Endothelial cell of umbilical vein (primary cell): ENCODE measurements around the gene MCF2L. TPM values are rescaled to one million over a fixed set of nuclear protein-coding genes. Genes with fewer than 3 reads are reported as not detected.

Source experiments
- BruUV-seq: library from RNA; stranded (reverse); fragments of 400-500 nt; replicated peaks from 2 replicates; lab custom pipeline; 2021; lab: Mats Ljungman, UMichigan
- CTCF ChIA-PET: fragments of 300-600, 350-600 bp; sonication (Branson Sonifier 250); formaldehyde crosslinking; loops from one replicate; lab custom pipeline; 2021; ENCODE audit warnings: antibody characterized with exemption, inconsistent platforms; lab: Charles Lee
- POLR2A ChIA-PET: fragments of 300-600, 350-600 bp; sonication (Branson Sonifier 250); formaldehyde crosslinking; loops from one replicate; lab custom pipeline; 2021; ENCODE audit warnings: antibody characterized with exemption, inconsistent platforms; lab: Charles Lee
- DNase-seq: peaks from one replicate; pipeline ENCODE4 v3.0.0-alpha.2; 2011; ENCODE audit warnings: low read depth, low spot score
- FAIRE-seq: peaks from 2 replicates; lab custom pipeline; 2011; peaks lifted over from hg19 to GRCh38; lab: Jason Lieb, UNC
- H2AFZ ChIP-seq: 2 replicates; pipeline ENCODE4 v1.6.0; 2012; ENCODE audit warnings: low read depth, low read length, control low read depth, inconsistent platforms
- H3K27ac ChIP-seq: 2 replicates; pipeline ENCODE4 v1.5.1; 2011; ENCODE audit warnings: low read depth, mild to moderate bottlenecking, control low read depth, low read length, moderate library complexity; ENCODE audit not compliant: insufficient read depth
- H3K27me3 ChIP-seq, 2 experiments: 2 replicates each; pipeline versions ENCODE4 v1.6.0 to v1.6.1; 2011; ENCODE audit warnings: low read length in 2 of 2, mixed read lengths in 1 of 2; ENCODE audit not compliant: control insufficient read depth in 2 of 2, insufficient read depth in 2 of 2
- H3K36me3 ChIP-seq, 2 experiments: 2 replicates in 1 of 2; 3 replicates in 1 of 2; pipeline ENCODE4 v1.5.1; 2011; ENCODE audit warnings: low read length in 2 of 2, mild to moderate bottlenecking in 1 of 2, moderate library complexity in 1 of 2; ENCODE audit not compliant: control insufficient read depth in 2 of 2, insufficient read depth in 2 of 2; ENCODE audit errors: extremely low read depth in 1 of 2
- H3K4me1 ChIP-seq: 3 replicates; pipeline ENCODE4 v1.5.1; 2011; ENCODE audit warnings: mild to moderate bottlenecking, low read length; ENCODE audit not compliant: control insufficient read depth, insufficient read depth; ENCODE audit errors: extremely low read depth
- H3K4me2 ChIP-seq: 2 replicates; pipeline ENCODE4 v1.6.1; 2011; ENCODE audit warnings: low read length, control low read depth, mixed read lengths; ENCODE audit not compliant: insufficient read depth
- H3K4me3 ChIP-seq, 3 experiments: fragments of 200-600 bp in 1 of 3; sonication (generic), shearing (Covaris generic) in 1 of 3; replicated peaks in 1 of 3; 2 replicates each; pipeline ENCODE4 v1.5.1; 2011 to 2016; ENCODE audit warnings: control low read depth in 3 of 3, low read length in 3 of 3, mild to moderate bottlenecking in 2 of 3, inconsistent platforms in 1 of 3, low read depth in 1 of 3, moderate library complexity in 1 of 3; ENCODE audit not compliant: insufficient read depth in 1 of 3
- H3K79me2 ChIP-seq: 2 replicates; pipeline ENCODE4 v1.6.0; 2012; ENCODE audit warnings: low read length, inconsistent platforms; ENCODE audit not compliant: control insufficient read depth, insufficient read depth
- H3K9ac ChIP-seq: replicated peaks from 2 replicates; pipeline ENCODE3; 2011; ENCODE audit warnings: low read length, control low read depth; ENCODE audit not compliant: insufficient read depth; ENCODE audit errors: extremely low read depth
- H3K9me1 ChIP-seq: replicated peaks from 3 replicates; pipeline ENCODE4 v1.6.0; 2011; ENCODE audit warnings: mild to moderate bottlenecking, low read length; ENCODE audit not compliant: control insufficient read depth, insufficient read depth; ENCODE audit errors: extremely low read depth
- H3K9me3 ChIP-seq: replicated peaks from 2 replicates; pipeline ENCODE4 v1.5.1; 2012; ENCODE audit warnings: low read length, inconsistent platforms; ENCODE audit not compliant: control insufficient read depth, insufficient read depth
- H4K20me1 ChIP-seq: replicated peaks from 2 replicates; pipeline ENCODE3; 2011; ENCODE audit warnings: mild to moderate bottlenecking, low read length; ENCODE audit not compliant: control insufficient read depth, insufficient read depth; ENCODE audit errors: extremely low read depth
- GATA2 ChIP-seq: IDR thresholded peaks from 2 replicates; pipeline ENCODE4 v1.7.0; 2011; ENCODE audit warnings: low read depth, mild to moderate bottlenecking, moderate library complexity, mixed read lengths, low read length; ENCODE audit not compliant: insufficient read length, insufficient read depth
- JUN ChIP-seq: IDR thresholded peaks from 2 replicates; pipeline ENCODE4 v1.6.1; 2011; ENCODE audit warnings: borderline replicate concordance, low read depth; ENCODE audit not compliant: insufficient read length, insufficient read depth
- MYC ChIP-seq: IDR thresholded peaks from one replicate; pipeline ENCODE4 v1.6.1; 2011; ENCODE audit warnings: mild to moderate bottlenecking, low read depth, low read length
- POLR2A ChIP-seq: IDR thresholded peaks from 2 replicates; pipeline ENCODE4 v1.6.1; 2012; ENCODE audit warnings: low read depth, mild to moderate bottlenecking, control low read depth, low read length
- POLR2AphosphoS5 ChIP-seq: IDR thresholded peaks from 2 replicates; pipeline ENCODE4 v1.6.1; 2012; ENCODE audit warnings: low read depth, mild to moderate bottlenecking, control low read depth, low read length, moderate library complexity; ENCODE audit not compliant: insufficient read depth
- dilution Hi-C: fragments of 300-500 bp; cut with MboI; formaldehyde crosslinking; loops from one replicate; pipeline ENCODE4 v1.15.0; 2019; ENCODE audit warnings: low sequenced_read_pairs; ENCODE audit not compliant: extremely low pct_ligation_motif_present
- intact Hi-C: fragments of 100-400 bp; cut with micrococcal nuclease; formaldehyde crosslinking; loops from one replicate; pipeline ENCODE4 v1.10.0; 2022
- polyA plus RNA-seq, 4 experiments: library from polyadenylated mRNA; depleted of rRNA in 3 of 4; stranded (reverse) in 3 of 4; unstranded in 1 of 4; fragments of >200 nt; gene quantifications; 2 replicates each; pipeline versions ENCODE4 v1.2.1 to v1.2.3, GENCODE V29; 2011 to 2012; ENCODE audit warnings: missing spikeins in 1 of 4
- total RNA-seq: library from RNA; stranded (reverse); gene quantifications from 2 replicates; pipeline ENCODE4 v1.2.3, GENCODE V29; 2021
- TF ChIP-seq, protein P1 (sequence below), 2 donors: IDR thresholded peaks; 1 replicate in 1 of 2; 2 replicates in 1 of 2; pipeline ENCODE4 v1.5.1; 2011; ENCODE audit warnings: low read length in 2 of 2, mild to moderate bottlenecking in 2 of 2, moderate library complexity in 2 of 2, control low read depth in 1 of 2, inconsistent platforms in 1 of 2, low read depth in 1 of 2; ENCODE audit not compliant: insufficient read depth in 1 of 2; ENCODE audit errors: extremely low read depth in 1 of 2

Gene MCF2L
- total and polyA plus RNA-seq, 2 donors (not counting 3 experiments of a cell fraction or from before 2014, with no cell fraction given): 0.33 to 0.58 TPM

- TF ChIP-seq JUN (no peak), MYC (no peak), POLR2AphosphoS5 (no peak), GATA2 (no peak), POLR2A (no peak)
- TF ChIP-seq, protein P1, sequence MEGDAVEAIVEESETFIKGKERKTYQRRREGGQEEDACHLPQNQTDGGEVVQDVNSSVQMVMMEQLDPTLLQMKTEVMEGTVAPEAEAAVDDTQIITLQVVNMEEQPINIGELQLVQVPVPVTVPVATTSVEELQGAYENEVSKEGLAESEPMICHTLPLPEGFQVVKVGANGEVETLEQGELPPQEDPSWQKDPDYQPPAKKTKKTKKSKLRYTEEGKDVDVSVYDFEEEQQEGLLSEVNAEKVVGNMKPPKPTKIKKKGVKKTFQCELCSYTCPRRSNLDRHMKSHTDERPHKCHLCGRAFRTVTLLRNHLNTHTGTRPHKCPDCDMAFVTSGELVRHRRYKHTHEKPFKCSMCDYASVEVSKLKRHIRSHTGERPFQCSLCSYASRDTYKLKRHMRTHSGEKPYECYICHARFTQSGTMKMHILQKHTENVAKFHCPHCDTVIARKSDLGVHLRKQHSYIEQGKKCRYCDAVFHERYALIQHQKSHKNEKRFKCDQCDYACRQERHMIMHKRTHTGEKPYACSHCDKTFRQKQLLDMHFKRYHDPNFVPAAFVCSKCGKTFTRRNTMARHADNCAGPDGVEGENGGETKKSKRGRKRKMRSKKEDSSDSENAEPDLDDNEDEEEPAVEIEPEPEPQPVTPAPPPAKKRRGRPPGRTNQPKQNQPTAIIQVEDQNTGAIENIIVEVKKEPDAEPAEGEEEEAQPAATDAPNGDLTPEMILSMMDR (IDR thresholded peaks at IDR 0.05; ENCODE audit: extremely low read depth in 1 of 2, insufficient read depth in 1 of 2, low read depth in 1 of 2, low read length in 2 of 2): no peak
- FAIRE-seq (no peak), DNase-seq (no peak)
- no peaks in the 10 kb centered on the region for H3K4me1 ChIP-seq
- POLR2A ChIA-PET: no interaction called here
- no peaks in the 10 kb centered on the region for H3K36me3 ChIP-seq
- H3K9me1 ChIP-seq: no peaks in the 10 kb centered on the region
- H3K9ac ChIP-seq: no peak overlapping the region
- no peaks in the 10 kb centered on the region for H4K20me1 ChIP-seq
- CTCF ChIA-PET: no interaction called here
- no peak overlapping the region for H3K4me2 ChIP-seq
- dilution Hi-C loops: no loop called here
- no peak overlapping the region for H3K4me3 ChIP-seq
- no peak overlapping the region for H3K27ac ChIP-seq
- intact Hi-C loops: no loop called here
- H3K27me3 ChIP-seq: peaks cover 7 to 16% of the 10 kb centered on the region in 2 experiments
- BruUV-seq: no TSS peak
- no peaks in the 10 kb centered on the region for H3K79me2 ChIP-seq
- no peak overlapping the region for H2AFZ ChIP-seq
- no peaks in the 10 kb centered on the region for H3K9me3 ChIP-seq
Measured at GRCh38 chr13:113138792-113139551, 170.0 kb downstream of the MCF2L start.
